Measurements from ENCODE around the gene TPRKB. TPM values are rescaled to one million over a fixed set of nuclear protein-coding genes. Genes with fewer than 3 reads are reported as not detected.
A peak's percentile ranks its signal among the peaks of the same experiment; 100 is the strongest.
"Not testable (repeated sequence)": the region's sequence is repeated elsewhere in the genome, so short reads cannot be mapped to it uniquely, and the experiment has no call there.

Gene TPRKB
- total RNA-seq, 1 donor from 2014 or later = 19.2 TPM

GRCh38 chr2:73700661-73701447, 36.3 kb downstream of the TPRKB start:
- Histone ChIP-seq H3K27ac (peak overlapping the region; percentile 47), H3K36me3 (no peaks in the 10 kb centered on the region), H3K4me3 (no peak overlapping the region), H3K9me3 (no peaks in the 10 kb centered on the region), H3K4me1 (peaks cover 23% of the 10 kb centered on the region), H3K27me3 (no peaks in the 10 kb centered on the region)
- DNase-seq (no peak), ATAC-seq (peak; percentile 21)
- TF ChIP-seq CTCF (IDR thresholded peaks at IDR 0.05) = no peak
- intact Hi-C loops (cut with DNase I) = no loop called here

- no peak for DNase-seq
- Histone ChIP-seq H3K4me3 (no peak overlapping the region), H3K9me3 (no peaks in the 10 kb centered on the region), H3K27me3 (no peaks in the 10 kb centered on the region), H3K27ac (peak overlapping the region; percentile 47), H3K4me1 (peaks cover 23% of the 10 kb centered on the region), H3K36me3 (no peaks in the 10 kb centered on the region)
- peak; percentile 58 for ATAC-seq
- intact Hi-C loops (cut with DNase I) = no loop called here
- no peak for TF ChIP-seq CTCF (IDR thresholded peaks at IDR 0.05)
Measured at GRCh38 chr2:73700131-73700611, 37.0 kb downstream of the TPRKB start.

DNA sequence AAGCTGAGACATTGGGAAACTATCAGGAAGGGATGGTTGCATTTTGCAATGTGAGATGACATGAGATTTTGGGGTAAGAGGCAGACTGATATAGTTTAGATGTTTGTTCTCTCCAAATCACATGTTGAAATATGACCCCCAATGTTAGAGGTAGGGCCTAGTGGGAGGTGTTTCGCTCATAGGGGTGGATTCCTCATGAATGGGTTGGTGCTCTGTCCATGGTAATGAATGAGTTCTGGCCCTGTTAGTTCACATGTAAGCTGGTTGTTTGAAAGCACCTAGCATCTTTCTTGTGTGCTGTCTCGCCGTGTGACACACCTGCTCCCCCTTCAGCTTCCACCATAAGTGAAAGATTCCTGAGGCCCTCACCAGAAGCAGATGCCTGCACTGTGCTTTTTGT, 37.7 kb downstream of the TPRKB start:
- Histone ChIP-seq H3K27ac (no peak overlapping the region), H3K36me3 (no peaks in the 10 kb centered on the region), H3K27me3 (no peaks in the 10 kb centered on the region), H3K4me3 (no peak overlapping the region), H3K9me3 (no peaks in the 10 kb centered on the region), H3K4me1 (peaks cover 23% of the 10 kb centered on the region)
- ATAC-seq (no peak), DNase-seq (no peak)
- TF ChIP-seq CTCF (IDR thresholded peaks at IDR 0.05) = no peak
- intact Hi-C loops (cut with DNase I) = no loop called here

GRCh38 chr2:73698101-73698500, 39.0 kb downstream of the TPRKB start:
- no peaks in the 10 kb centered on the region for H3K27me3 ChIP-seq
- H3K36me3 ChIP-seq = no peaks in the 10 kb centered on the region
- no peaks in the 10 kb centered on the region for H3K9me3 ChIP-seq
- no peak overlapping the region for H3K4me3 ChIP-seq
- no peak for TF ChIP-seq CTCF (IDR thresholded peaks at IDR 0.05)
- intact Hi-C loops (cut with DNase I) = no loop called here
- no peak overlapping the region for H3K27ac ChIP-seq
- peaks cover 23% of the 10 kb centered on the region for H3K4me1 ChIP-seq
- ATAC-seq (no peak), DNase-seq (no peak)

GRCh38 chr2:73697606-73698005, 39.5 kb downstream of the TPRKB start:
- intact Hi-C loops (cut with DNase I) = no loop called here
- Histone ChIP-seq H3K4me3 (no peak overlapping the region), H3K9me3 (no peaks in the 10 kb centered on the region), H3K36me3 (no peaks in the 10 kb centered on the region), H3K27ac (no peak overlapping the region), H3K27me3 (no peaks in the 10 kb centered on the region), H3K4me1 (peaks cover 23% of the 10 kb centered on the region)
- ATAC-seq = no peak
- no peak for TF ChIP-seq CTCF (IDR thresholded peaks at IDR 0.05)
- no peak for DNase-seq

DNA sequence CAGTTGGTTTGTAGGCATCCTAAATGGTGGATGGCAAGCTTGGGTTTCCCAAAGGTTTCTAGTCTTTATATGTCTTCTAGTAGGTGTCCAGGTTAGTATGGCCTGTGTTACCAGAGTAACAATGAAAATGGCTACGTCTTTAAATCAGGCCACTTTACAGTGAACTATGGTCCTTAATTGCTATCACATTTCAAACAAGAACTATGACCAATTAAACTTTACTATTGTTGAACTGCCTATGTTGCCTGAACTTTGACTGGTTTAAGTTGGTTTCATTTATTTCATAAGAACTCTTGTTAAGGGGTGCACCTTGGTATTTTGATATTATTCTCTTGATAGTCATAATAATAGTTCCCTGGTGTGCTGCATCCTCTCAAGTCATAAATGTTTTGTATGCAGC, 40.2 kb downstream of the TPRKB start:
- ATAC-seq; H3K27ac ChIP-seq; H3K27me3 ChIP-seq; H3K36me3 ChIP-seq; H3K4me3 ChIP-seq; DNase-seq; intact Hi-C loops (cut with DNase I); H3K9me3 ChIP-seq: not testable (repeated sequence)
- H3K4me1 ChIP-seq = peaks cover 18% of the 10 kb centered on the region

DNA sequence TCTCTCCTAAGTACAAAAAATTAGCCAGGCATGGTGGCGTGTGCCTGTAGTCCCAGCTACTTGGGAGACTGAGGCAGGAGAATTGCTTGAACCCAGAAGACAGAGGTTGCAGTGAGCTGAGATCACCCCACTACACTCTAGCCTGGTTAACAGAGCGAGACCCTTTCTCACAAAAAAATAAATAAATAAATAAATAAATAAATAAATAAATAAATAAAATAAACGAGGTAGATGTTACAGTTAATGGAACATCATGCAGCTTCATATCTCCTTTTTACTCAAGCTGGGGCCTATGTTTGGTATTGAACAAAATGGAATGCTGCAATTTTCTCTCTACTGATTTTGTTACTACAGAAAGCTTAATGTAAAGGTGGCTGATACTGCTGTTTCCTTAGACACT, 40.6 kb downstream of the TPRKB start:
- H3K9me3 ChIP-seq; H3K27me3 ChIP-seq; H3K4me3 ChIP-seq; ATAC-seq; DNase-seq; intact Hi-C loops (cut with DNase I); H3K27ac ChIP-seq; H3K36me3 ChIP-seq: not testable (repeated sequence)
- H3K4me1 ChIP-seq = peaks cover 14% of the 10 kb centered on the region

Measured in upper lobe of right lung (tissue), 1 donor.